Endothelial cell of umbilical vein (primary cell): Measurements from ENCODE around the gene TMEM151A. TPM values are rescaled to one million over a fixed set of nuclear protein-coding genes. Genes with fewer than 3 reads are reported as not detected.

Experiments
- BruUV-seq: library from RNA; stranded (reverse); fragments of 400-500 nt; replicated peaks from 2 replicates; lab custom pipeline; 2021; lab: Mats Ljungman, UMichigan
- CTCF ChIA-PET: fragments of 300-600, 350-600 bp; sonication (Branson Sonifier 250); formaldehyde crosslinking; loops from one replicate; lab custom pipeline; 2021; ENCODE audit warnings: antibody characterized with exemption, inconsistent platforms; lab: Charles Lee
- POLR2A ChIA-PET: fragments of 300-600, 350-600 bp; sonication (Branson Sonifier 250); formaldehyde crosslinking; loops from one replicate; lab custom pipeline; 2021; ENCODE audit warnings: antibody characterized with exemption, inconsistent platforms; lab: Charles Lee
- DNase-seq: peaks from one replicate; pipeline ENCODE4 v3.0.0-alpha.2; 2011; ENCODE audit warnings: low read depth, low spot score
- FAIRE-seq: peaks from 2 replicates; lab custom pipeline; 2011; peaks lifted over from hg19 to GRCh38; lab: Jason Lieb, UNC
- H2AFZ ChIP-seq: 2 replicates; pipeline ENCODE4 v1.6.0; 2012; ENCODE audit warnings: low read depth, low read length, control low read depth, inconsistent platforms
- H3K27ac ChIP-seq: 2 replicates; pipeline ENCODE4 v1.5.1; 2011; ENCODE audit warnings: low read depth, mild to moderate bottlenecking, control low read depth, low read length, moderate library complexity; ENCODE audit not compliant: insufficient read depth
- H3K27me3 ChIP-seq, 2 experiments: 2 replicates each; pipeline versions ENCODE4 v1.6.0 to v1.6.1; 2011; ENCODE audit warnings: low read length in 2 of 2, mixed read lengths in 1 of 2; ENCODE audit not compliant: control insufficient read depth in 2 of 2, insufficient read depth in 2 of 2
- H3K36me3 ChIP-seq, 2 experiments: 2 replicates in 1 of 2; 3 replicates in 1 of 2; pipeline ENCODE4 v1.5.1; 2011; ENCODE audit warnings: low read length in 2 of 2, mild to moderate bottlenecking in 1 of 2, moderate library complexity in 1 of 2; ENCODE audit not compliant: control insufficient read depth in 2 of 2, insufficient read depth in 2 of 2; ENCODE audit errors: extremely low read depth in 1 of 2
- H3K4me1 ChIP-seq: 3 replicates; pipeline ENCODE4 v1.5.1; 2011; ENCODE audit warnings: mild to moderate bottlenecking, low read length; ENCODE audit not compliant: control insufficient read depth, insufficient read depth; ENCODE audit errors: extremely low read depth
- H3K4me2 ChIP-seq: 2 replicates; pipeline ENCODE4 v1.6.1; 2011; ENCODE audit warnings: low read length, control low read depth, mixed read lengths; ENCODE audit not compliant: insufficient read depth
- H3K4me3 ChIP-seq, 3 experiments: fragments of 200-600 bp in 1 of 3; sonication (generic), shearing (Covaris generic) in 1 of 3; replicated peaks in 1 of 3; 2 replicates each; pipeline ENCODE4 v1.5.1; 2011 to 2016; ENCODE audit warnings: control low read depth in 3 of 3, low read length in 3 of 3, mild to moderate bottlenecking in 2 of 3, inconsistent platforms in 1 of 3, low read depth in 1 of 3, moderate library complexity in 1 of 3; ENCODE audit not compliant: insufficient read depth in 1 of 3
- H3K79me2 ChIP-seq: 2 replicates; pipeline ENCODE4 v1.6.0; 2012; ENCODE audit warnings: low read length, inconsistent platforms; ENCODE audit not compliant: control insufficient read depth, insufficient read depth
- H3K9ac ChIP-seq: replicated peaks from 2 replicates; pipeline ENCODE3; 2011; ENCODE audit warnings: low read length, control low read depth; ENCODE audit not compliant: insufficient read depth; ENCODE audit errors: extremely low read depth
- H3K9me1 ChIP-seq: replicated peaks from 3 replicates; pipeline ENCODE4 v1.6.0; 2011; ENCODE audit warnings: mild to moderate bottlenecking, low read length; ENCODE audit not compliant: control insufficient read depth, insufficient read depth; ENCODE audit errors: extremely low read depth
- H3K9me3 ChIP-seq: replicated peaks from 2 replicates; pipeline ENCODE4 v1.5.1; 2012; ENCODE audit warnings: low read length, inconsistent platforms; ENCODE audit not compliant: control insufficient read depth, insufficient read depth
- H4K20me1 ChIP-seq: replicated peaks from 2 replicates; pipeline ENCODE3; 2011; ENCODE audit warnings: mild to moderate bottlenecking, low read length; ENCODE audit not compliant: control insufficient read depth, insufficient read depth; ENCODE audit errors: extremely low read depth
- EZH2 ChIP-seq: IDR thresholded peaks from 2 replicates; pipeline ENCODE4 v1.6.1; 2012; ENCODE audit warnings: borderline replicate concordance, low read depth, mild to moderate bottlenecking, moderate library complexity, low read length, inconsistent platforms; ENCODE audit not compliant: severe bottlenecking
- FOS ChIP-seq: IDR thresholded peaks from 2 replicates; pipeline ENCODE4 v1.6.1; 2011; ENCODE audit warnings: mild to moderate bottlenecking, low read length, moderate library complexity, borderline replicate concordance; ENCODE audit not compliant: insufficient read depth
- GATA2 ChIP-seq: IDR thresholded peaks from 2 replicates; pipeline ENCODE4 v1.7.0; 2011; ENCODE audit warnings: low read depth, mild to moderate bottlenecking, moderate library complexity, mixed read lengths, low read length; ENCODE audit not compliant: insufficient read length, insufficient read depth
- JUN ChIP-seq: IDR thresholded peaks from 2 replicates; pipeline ENCODE4 v1.6.1; 2011; ENCODE audit warnings: borderline replicate concordance, low read depth; ENCODE audit not compliant: insufficient read length, insufficient read depth
- MYC ChIP-seq: IDR thresholded peaks from one replicate; pipeline ENCODE4 v1.6.1; 2011; ENCODE audit warnings: mild to moderate bottlenecking, low read depth, low read length
- POLR2A ChIP-seq: IDR thresholded peaks from 2 replicates; pipeline ENCODE4 v1.6.1; 2012; ENCODE audit warnings: low read depth, mild to moderate bottlenecking, control low read depth, low read length
- POLR2AphosphoS5 ChIP-seq: IDR thresholded peaks from 2 replicates; pipeline ENCODE4 v1.6.1; 2012; ENCODE audit warnings: low read depth, mild to moderate bottlenecking, control low read depth, low read length, moderate library complexity; ENCODE audit not compliant: insufficient read depth
- dilution Hi-C: fragments of 300-500 bp; cut with MboI; formaldehyde crosslinking; loops from one replicate; pipeline ENCODE4 v1.15.0; 2019; ENCODE audit warnings: low sequenced_read_pairs; ENCODE audit not compliant: extremely low pct_ligation_motif_present
- intact Hi-C: fragments of 100-400 bp; cut with micrococcal nuclease; formaldehyde crosslinking; loops from one replicate; pipeline ENCODE4 v1.10.0; 2022
- polyA plus RNA-seq, 4 experiments: library from polyadenylated mRNA; depleted of rRNA in 3 of 4; stranded (reverse) in 3 of 4; unstranded in 1 of 4; fragments of >200 nt; gene quantifications; 2 replicates each; pipeline versions ENCODE4 v1.2.1 to v1.2.3, GENCODE V29; 2011 to 2012; ENCODE audit warnings: missing spikeins in 1 of 4
- total RNA-seq: library from RNA; stranded (reverse); gene quantifications from 2 replicates; pipeline ENCODE4 v1.2.3, GENCODE V29; 2021
- TF ChIP-seq, protein P1 (sequence below), 2 donors: IDR thresholded peaks; 1 replicate in 1 of 2; 2 replicates in 1 of 2; pipeline ENCODE4 v1.5.1; 2011; ENCODE audit warnings: low read length in 2 of 2, mild to moderate bottlenecking in 2 of 2, moderate library complexity in 2 of 2, control low read depth in 1 of 2, inconsistent platforms in 1 of 2, low read depth in 1 of 2; ENCODE audit not compliant: insufficient read depth in 1 of 2; ENCODE audit errors: extremely low read depth in 1 of 2
- TF ChIP-seq, protein P2 (sequence below): IDR thresholded peaks from 2 replicates; pipeline ENCODE4 v1.6.1; 2011; ENCODE audit not compliant: insufficient read depth, insufficient read length

The TMEM151A gene
- total and polyA plus RNA-seq, 2 donors (not counting 3 experiments of a cell fraction or from before 2014, with no cell fraction given) = not detected

DNA sequence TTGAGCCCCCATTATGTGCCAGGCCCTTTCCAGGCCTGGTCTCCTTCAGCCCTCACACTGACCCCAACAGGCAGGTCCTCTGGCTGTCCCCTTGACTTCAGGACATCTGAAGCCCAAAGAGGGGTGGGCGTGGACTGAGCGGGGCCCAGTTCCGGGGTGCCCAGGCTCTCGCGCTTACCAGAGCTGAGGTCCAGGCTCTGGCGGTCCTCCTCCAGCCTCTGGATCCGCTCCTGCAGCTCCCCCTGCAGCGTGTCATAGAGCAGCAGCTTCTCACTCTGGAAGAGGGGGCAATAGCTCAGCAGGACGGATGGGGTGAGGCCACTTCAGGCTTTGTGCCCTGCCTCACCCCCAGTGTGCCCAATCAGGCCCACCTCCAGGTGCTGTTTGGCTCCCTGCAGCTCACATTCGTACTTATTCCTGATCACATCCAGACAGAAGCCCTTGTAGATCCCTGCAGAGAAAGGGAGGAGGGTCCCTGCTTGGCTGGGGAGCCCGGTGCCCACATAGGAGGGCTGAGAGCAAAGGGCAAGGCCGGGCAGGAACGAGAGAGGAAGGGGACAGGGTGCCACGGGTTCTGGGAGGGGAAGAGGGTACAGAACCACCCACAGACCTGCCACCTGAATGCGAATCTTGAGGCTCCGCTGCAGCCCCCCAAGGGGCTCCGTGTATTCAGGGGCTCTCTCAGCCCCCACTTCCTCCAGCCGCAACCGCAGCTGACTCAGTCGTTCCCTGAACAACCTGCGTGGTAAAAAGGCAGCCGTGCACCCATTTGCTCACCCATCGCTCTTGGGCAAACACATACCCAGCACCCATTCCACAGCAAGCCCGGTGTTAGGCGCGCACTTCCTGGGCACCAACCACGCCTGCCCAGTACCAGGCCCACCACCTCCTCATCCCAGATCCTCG lies 49.2 kb downstream of the TMEM151A start:
- Histone ChIP-seq H4K20me1 (no peaks in the 10 kb centered on the region), H3K4me3 (no peak overlapping the region), H3K9ac (no peak overlapping the region), H3K27ac (no peak overlapping the region), H3K36me3 (peaks cover 0 to 23% of the 10 kb centered on the region in 2 experiments), H3K9me3 (no peaks in the 10 kb centered on the region), H2AFZ (no peak overlapping the region), H3K4me1 (peaks cover 25% of the 10 kb centered on the region), H3K4me2 (no peak overlapping the region), H3K9me1 (no peaks in the 10 kb centered on the region), H3K27me3 (no peaks in the 10 kb centered on the region), H3K79me2 (peaks cover 19% of the 10 kb centered on the region)
- DNase-seq (no peak), FAIRE-seq (no peak)
- dilution Hi-C loops (no loop called here), intact Hi-C loops (no loop called here)
- POLR2A ChIA-PET = no interaction called here
- CTCF ChIA-PET = no interaction called here
- no TSS peak for BruUV-seq
- TF ChIP-seq POLR2AphosphoS5 (no peak), EZH2 (no peak), FOS (no peak), GATA2 (no peak), POLR2A (no peak), JUN (no peak), MYC (no peak)
- TF ChIP-seq, protein P1, sequence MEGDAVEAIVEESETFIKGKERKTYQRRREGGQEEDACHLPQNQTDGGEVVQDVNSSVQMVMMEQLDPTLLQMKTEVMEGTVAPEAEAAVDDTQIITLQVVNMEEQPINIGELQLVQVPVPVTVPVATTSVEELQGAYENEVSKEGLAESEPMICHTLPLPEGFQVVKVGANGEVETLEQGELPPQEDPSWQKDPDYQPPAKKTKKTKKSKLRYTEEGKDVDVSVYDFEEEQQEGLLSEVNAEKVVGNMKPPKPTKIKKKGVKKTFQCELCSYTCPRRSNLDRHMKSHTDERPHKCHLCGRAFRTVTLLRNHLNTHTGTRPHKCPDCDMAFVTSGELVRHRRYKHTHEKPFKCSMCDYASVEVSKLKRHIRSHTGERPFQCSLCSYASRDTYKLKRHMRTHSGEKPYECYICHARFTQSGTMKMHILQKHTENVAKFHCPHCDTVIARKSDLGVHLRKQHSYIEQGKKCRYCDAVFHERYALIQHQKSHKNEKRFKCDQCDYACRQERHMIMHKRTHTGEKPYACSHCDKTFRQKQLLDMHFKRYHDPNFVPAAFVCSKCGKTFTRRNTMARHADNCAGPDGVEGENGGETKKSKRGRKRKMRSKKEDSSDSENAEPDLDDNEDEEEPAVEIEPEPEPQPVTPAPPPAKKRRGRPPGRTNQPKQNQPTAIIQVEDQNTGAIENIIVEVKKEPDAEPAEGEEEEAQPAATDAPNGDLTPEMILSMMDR (IDR thresholded peaks at IDR 0.05; ENCODE audit: extremely low read depth in 1 of 2, insufficient read depth in 1 of 2, low read depth in 1 of 2, low read length in 2 of 2) = no peak
- TF ChIP-seq, protein P2, sequence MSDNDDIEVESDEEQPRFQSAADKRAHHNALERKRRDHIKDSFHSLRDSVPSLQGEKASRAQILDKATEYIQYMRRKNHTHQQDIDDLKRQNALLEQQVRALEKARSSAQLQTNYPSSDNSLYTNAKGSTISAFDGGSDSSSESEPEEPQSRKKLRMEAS = no peak
